Esophagus mucosa (tissue), 1 donor: ENCODE data around the gene CNTFR. TPM values are rescaled to one million over a fixed set of nuclear protein-coding genes. Genes with fewer than 3 reads are reported as not detected.

Source experiments
- ATAC-seq: fragments of 200-7000 bp; cut with Tn5 transposase; one replicate; pipeline ENCODE4 v1.9.1; 2020
- total RNA-seq: library from RNA; stranded (reverse); gene quantifications from one replicate; pipeline ENCODE4 v1.2.4, GENCODE V29; 2023
- donor health status: DM: yes; HTN: yes; CAD: no.

The CNTFR gene
- total RNA-seq, 1 donor from 2014 or later = not detected

DNA sequence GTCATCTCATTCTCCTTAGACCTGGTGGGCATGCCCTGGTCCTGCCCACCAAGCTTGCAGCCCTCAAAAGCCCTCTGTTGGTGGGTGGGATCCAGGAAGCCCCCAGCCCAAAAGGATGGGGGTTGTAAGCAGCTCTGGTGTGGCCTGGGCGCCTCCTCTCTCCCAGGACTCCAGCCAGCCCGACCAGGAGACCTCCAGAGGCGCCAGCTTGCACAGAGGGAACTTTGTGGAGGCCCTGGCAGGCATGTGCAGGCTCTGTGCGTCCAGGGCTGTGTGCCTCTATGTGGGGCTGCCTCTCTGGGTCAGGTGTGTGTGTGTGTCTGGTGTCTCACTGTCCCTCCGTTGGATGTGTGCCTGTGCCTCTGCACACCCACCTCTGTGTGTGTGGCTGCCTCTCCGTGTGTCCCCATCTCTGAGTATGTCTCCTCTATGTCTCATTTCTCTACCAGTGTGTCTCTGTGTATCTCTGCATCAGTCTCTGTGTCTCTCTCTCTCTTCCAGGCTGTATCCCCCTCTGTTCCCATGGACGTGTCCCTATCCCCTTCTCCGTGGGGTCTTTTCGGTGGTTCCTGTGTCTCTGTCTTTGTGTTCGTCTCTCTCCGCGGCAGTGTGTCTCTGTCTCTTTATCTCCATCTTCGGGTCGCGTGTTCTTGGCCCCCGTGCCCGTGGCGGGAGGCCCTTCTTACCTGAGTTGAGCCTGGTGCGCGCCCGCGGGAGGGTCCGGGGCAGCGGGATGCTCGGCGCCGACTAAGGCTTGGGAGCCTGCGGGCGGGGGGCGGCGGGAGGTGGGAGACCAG lies 67.2 kb downstream of the CNTFR start:
- no peak for ATAC-seq

DNA sequence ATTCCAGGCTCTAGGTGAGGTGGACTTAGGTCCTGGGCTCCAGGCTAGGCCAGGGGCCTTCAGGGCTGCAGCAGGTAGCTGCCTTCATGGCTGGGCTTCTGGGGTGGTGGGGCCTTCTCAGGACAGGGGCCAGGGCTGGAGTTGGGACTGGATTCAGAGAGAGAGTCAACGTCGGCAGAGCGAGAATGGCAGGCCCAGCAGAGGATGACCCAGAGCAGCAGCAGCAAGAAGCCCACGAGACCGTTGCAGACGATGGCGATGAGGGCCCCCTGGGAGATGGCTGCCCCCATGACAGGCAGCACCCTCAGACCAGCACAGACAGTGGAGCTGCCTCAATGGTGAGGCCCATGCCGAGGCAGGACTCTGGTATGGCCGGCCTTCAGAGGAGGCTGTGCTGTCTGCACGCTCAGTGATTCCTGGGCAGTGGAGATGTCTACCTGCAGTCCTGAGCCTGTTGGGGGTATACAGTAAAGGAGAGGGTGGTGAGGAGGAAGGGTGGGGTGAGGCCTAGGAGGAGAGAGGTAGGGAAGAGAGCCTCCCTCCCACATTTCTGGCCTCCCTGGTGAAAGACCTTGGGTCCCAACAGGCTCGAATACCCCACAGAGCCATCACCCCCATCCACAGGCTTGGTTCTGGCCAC lies 68.0 kb downstream of the CNTFR start:
- no peak for ATAC-seq

DNA sequence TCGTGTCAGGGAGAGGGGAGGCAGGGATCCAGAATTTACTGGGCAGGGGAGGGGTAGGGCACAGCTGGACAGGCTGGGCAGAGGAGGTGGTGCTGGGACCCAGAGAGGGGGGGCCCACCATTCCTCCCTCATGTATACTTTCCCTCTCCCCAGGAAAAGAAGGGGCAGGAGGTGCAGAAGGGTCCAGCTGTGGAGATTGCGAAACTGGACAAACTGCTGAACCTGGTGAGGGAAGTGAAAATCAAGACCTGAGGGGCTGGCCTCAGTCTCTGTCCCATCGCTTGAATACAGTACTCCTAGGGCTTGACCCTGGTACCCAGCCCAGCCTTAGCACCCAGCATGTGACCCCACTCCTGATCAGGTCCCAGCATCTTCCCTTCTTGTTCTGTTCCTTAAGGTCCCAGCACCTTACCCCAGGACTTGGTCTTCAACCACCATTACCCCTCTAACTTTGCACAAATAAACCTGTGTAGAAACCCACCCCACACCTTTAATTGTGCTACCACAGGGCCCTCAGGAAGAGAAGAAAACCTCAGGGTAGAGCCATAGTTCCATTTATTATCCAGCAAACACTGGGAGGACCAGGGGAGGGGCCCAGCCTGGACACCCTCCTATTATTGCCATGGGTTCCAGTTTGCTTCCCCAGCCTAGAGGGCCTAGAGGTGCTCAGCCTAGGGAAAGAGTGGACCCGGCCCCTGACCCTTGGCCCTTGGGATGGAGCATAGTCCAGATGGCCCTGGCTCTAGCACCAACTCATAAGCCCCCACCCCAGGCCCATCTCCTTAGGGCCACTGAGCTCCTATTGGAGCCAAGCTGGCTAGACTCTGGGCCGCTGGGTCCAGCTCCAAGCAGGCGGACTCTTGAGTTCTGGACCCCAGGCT lies 68.8 kb downstream of the CNTFR start:
- ATAC-seq = no peak

DNA sequence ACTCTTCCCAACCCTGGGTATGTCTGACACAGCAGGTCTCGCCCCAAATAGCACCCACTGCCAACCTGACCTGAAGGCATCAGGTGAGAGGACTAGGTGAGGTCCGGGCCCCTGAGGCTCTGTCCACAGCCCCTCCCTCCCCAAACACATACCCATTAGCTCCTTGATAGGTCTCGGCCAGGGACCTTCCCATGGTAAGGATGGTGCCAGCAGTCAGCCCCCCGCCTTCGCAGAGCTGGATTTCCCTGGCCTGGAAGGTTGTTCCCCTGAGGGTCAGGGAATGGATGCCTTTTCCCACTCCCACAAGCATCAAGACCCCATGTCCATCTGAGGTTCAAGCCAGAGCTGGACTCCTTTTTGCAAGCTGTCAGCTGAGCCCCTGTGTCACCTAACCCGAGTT lies 69.4 kb downstream of the CNTFR start:
- no peak for ATAC-seq

DNA sequence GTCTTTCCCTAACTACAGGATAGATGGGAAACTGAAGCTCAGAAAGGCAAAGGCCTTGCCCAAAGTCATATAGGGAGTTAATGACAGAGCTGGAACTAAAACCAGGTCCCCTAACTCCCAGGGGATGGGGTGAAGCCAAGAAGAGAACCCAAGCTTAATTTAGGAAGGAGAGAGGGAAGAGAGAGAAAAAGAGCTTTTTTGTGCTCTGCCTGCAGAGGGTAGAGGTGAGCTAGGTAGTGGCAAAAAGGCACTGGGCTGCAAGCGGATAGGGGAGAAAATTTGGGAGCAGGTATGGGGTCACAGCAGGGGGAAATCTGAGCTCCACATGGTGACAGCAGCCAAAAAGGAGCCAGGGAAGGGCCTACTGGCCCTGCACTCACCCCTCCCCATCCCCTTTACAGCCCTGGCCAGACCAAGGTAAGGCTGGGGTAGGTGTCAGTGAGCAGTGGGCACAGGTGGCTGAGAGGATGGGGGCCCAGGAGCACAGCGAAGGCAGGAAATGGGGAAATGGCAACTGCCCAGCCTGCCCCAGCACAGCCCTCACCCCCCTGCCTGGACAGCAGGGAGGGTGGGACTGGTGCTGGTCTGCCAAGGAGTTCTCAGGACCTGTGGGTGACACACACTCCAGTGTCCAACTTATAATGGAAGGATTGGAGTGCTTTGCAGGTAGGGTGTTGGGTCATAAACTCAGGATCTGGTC lies 70.1 kb downstream of the CNTFR start:
- no peak for ATAC-seq

DNA sequence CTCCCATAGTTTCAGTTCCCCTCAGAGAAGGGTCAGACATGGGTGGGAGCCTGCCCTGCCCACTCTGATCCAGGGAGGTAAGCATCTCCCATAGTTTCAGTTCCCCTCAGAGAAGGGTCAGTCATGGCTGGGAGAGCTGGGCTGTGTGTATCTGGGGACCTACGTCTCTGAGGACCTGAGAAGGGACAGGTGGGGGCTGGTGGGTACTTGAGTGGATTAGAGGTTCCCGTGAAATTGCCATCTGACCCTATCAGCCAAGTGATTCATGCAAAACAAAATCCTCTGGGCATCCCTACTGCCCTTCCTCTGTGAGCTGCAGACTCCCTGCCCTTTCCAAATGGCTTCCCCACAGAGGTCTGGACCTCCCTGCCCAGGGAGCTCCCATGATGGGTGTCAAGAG lies 70.6 kb downstream of the CNTFR start:
- no peak for ATAC-seq

DNA sequence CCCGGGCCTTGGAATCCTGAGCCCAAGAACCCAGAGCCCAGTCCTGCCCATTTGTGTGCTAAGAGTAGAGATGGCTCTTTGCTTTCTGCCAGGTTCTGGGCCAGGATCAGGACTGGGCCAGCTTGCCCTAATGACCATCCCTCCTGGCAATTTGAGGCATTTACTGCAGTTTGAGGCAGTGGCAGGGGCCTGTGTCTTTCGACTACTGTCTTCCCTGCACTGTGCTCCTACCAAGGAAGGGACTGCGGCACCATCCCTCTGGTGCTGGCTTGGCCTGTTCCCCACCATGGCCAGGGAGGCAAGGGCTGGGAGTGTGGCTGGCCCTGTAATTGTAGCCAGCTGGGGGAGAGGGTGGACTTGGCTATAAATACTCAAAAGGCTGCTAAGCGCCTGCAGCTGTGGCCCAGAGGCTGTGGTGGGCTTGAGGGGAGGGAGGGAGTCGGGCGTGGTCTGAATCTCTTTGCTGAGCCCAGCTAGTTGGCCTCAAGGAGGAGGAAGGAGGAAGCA lies 71.4 kb downstream of the CNTFR start:
- no peak for ATAC-seq

DNA sequence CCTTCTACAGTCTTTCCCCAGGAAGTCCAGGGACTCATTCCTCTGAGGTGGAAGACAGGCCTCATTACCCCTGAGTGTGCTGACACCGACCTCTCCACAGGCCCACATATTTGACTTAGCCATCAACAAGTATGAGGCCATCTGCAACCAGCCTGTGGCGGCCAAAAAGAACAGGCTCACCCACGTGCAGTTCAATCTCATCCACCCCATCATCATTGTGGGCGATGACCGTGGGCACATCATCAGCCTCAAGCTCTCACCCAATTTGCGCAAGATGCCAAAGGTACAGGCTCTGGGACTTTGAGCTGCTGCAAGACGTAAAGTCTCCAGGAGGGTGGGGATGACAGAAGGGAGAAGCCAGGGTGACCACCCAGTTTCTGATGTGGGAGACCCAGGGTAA lies 72.3 kb downstream of the CNTFR start:
- no peak for ATAC-seq

DNA sequence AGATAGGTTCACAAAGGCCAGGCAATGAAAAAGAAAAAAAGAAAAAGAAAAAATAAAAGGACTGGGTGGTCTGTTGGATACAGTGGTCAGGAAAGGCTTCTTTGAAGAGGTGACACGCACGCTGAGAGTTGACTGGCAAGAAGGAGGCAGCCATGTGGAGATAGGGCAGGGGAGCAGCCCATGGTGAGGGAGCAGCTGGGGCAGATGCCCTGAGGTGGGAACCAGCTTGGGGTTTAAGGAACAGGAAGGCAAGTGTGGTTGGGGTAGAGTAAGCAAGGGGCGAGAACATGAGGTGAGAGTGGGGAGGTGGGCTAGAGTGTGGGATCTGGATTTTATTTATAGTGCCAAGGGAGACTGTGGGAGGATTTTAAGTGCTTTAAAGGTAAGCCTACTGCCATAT lies 73.6 kb downstream of the CNTFR start:
- no peak for ATAC-seq

DNA sequence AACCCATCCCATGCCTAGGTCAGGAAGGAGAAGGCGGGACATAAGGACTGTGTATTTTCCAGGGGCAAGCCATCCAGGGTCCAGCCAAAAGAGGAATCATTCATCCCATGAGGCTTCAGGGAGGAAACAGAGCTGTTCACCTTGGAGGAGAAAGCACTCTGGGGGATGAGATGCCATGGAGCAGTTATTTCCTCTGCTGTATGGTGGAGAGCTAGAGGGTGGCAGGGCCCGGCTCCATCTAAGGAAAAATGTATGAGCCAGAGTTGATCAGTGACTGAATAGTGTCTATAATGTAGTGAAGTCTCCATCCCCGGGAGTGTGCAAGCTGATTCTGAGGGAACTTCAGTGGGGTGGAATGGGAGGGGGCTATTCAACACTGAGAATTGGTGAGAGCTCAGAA lies 74.7 kb downstream of the CNTFR start:
- ATAC-seq = no peak

DNA sequence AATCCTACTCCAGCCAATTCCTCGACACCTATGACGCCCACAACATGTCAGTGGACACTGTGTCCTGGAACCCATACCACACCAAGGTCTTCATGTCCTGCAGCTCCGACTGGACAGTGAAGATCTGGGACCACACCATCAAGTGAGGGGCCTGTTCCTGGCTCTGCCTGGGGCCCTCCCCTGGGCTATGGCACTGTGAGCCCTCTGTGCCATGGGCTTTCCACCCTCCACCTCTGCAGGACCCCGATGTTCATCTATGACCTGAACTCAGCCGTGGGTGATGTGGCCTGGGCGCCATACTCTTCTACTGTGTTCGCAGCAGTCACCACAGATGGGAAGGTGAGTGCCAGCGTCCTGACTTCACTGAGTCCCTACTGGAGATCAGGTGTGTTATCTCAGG lies 75.1 kb downstream of the CNTFR start:
- no peak for ATAC-seq

DNA sequence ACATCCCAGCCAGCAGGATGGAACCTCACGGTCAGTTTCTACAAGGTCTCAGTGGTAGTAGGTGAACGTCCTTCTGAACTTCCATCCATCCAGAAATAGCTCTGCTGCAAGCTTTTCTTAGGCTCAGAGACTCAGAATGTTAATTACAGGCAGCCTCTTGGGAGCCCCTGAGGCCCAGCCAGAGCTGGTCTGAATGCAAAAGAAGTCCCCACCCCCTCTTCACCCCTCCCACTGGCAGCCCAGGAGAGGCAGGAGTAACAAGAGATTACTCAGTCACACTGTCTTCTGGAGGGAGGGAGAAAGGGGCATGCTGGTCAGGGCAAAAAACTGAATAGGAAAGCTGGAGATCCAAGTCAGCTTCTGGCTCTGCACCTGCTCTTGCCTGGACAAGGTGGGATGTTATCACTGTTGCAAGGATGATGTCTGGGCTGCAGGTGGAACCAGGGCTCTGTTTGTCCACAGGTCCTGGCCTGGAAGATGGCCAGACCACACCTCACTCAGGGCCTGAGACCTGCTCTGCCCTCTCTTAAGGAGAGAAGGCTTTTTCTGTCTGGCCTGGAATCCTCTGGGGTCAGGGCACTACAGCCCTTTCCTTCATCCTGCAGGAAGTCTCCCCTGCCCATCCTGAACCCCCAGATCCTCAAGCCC lies 75.8 kb downstream of the CNTFR start:
- no peak for ATAC-seq

DNA sequence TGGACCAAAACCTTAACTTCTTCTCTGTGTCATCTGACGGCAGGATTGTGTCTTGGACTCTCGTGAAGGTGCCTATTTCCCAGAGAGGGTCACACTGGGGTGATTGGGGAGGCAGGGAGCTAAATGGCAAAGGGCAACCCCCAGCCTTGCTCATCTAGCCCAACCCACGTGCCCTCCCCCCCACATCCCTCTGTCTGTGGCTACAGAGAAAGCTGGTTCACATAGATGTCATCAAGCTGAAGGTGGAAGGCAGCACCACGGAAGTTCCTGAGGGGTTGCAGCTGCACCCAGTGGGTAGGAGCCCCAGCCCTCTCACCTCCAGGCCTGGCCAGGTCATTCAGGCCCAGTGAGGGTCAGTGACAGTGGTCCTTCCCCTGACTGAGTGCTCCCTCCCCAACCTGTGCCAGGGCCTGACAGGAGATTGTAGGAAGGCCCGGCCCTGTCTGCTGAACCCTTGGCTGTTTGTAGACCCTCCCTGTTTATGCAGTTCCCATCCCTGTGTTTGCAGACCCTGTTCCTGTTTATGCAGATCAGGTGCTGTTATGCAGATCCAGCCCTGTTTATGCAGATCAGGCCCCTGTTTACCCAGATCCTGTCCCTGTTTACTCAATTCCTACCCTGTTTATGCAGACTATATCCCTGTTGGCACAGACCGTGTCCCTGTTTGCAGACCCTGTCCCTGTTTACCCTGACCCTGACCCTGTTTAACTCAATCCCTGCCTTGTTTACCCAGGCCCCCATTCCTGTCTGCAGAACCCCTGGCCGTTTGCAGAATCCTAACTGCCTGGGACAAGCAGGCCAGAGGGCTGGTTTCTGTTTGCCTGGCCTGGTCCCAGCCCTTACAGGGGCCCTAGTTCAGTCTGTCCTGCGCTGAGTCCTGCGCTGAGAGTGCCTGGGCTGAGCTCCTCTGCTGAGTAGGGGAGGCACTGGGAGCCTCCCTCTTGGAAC lies 77.1 kb downstream of the CNTFR start:
- ATAC-seq = no peak

DNA sequence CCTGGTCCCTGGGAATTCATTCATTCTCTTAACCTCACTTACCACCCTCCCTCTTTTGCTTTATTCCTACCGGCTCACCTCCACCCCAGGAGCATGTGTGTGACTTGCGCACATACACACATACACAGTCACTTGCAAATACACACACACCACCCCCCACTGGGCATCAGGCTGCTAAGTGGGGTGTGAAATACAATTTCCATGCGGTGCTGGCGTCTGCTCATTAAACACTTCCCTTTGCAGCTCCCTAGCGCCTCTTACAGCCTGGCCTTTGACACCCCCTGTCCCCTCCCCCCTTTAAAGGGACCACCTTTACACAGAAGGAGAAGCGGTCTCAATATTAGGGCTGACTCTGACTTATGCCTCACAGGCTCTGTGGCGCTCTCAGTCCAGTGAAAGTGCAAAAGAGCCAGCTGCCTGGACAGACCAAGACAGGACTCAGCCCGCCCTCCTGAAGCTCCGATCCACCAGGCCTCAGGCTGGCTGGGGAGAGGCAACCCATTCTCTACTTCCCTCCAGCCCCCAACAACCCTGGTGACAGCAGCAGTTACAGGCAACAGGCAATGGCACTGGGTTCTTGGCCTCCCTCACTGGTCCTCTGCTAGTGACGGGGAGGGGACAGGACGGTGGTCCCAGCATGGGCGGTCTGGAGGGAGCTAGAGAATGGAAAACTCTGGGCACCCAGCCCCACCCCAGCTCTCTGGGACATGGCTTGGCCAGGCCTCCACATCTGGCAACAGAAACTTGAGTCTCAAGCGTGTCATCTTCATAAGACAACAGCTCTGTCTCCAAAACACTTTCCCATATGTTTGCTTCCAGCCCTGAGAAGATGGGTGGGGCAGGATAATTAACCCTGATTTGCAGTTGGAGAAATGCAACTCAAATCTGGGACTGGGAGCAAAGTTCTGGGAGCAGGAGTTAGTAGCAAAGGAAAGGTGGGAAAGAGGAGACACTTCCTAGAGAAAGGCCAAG lies 78.7 kb downstream of the CNTFR start:
- ATAC-seq = no peak

DNA sequence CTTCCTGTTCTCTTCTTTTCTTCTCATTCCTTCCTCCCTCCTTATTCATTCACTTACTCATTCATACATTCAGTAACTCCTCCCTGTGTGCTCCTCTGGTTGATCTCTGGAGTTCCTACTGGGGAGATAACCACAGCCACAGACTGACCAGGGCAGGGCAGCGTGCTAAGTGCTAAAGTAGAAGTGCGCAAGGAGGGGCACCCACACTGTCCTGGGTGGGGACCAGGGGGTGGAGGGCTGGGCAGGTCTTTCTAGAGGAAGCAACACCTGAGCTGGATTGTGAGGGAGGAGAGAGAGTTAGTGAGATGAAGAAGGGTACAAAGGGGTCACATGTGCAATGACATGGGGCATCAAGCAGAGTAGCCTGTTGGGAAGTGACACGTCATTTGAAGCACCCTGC lies 80.6 kb downstream of the CNTFR start:
- no peak for ATAC-seq

DNA sequence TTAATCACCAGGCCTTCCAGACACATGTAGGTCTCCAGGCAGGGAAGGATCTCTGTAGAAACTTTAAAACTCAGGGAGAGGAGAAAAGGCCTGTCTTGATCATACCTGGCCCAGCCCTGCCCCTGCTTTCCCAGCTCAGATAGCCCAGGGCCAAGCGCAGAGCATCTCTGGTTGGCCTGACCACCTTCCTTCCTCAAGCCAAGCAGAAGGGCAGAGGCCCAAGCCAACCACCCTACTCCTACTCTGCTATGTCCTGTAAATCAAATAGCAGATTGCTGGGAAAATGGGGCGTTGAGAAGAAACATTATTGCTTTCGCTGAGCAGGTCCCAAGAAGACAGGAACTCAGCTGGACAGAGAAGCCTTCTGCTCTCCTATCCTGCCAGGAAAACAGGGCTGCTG lies 81.1 kb downstream of the CNTFR start:
- no peak for ATAC-seq

DNA sequence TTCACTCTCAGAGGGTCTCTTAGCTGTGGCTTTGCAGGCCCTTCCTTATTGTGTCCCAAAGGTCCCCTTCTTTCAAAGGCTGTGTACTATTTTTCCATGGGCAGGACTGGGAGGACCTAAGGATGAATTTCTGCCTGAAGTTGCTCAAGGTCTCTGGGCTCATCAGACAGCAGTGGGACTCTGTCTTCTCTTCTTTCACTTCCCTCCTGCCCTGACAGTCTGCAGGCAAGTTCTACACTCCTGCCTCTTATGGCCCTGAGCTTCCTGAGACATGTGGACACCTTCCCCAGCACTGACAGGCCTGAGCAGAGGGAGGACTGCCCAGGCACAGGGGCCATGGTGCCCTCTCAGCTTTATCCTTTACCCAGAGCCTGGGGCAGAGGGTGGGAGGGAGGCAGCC lies 81.6 kb downstream of the CNTFR start:
- no peak for ATAC-seq

DNA sequence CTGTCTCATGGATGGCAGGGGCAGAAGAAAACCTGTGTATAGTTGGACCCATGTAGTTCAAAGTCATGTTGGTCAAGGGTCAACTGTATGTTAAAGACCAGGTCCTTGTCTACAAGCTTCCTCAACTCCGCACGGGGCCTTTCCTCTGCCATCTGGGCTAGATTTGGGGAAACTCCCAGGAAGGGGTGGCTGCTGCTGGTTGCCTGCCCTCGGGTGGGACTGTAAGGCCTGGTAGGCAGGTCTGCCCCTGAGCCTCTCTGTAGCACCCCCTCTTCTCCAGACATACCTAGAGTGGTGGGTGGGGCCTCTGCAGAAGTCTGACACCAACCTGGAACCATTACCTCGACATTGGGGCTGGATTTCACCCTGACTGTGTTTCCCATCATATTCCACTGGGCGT lies 82.0 kb downstream of the CNTFR start:
- ATAC-seq = no peak

DNA sequence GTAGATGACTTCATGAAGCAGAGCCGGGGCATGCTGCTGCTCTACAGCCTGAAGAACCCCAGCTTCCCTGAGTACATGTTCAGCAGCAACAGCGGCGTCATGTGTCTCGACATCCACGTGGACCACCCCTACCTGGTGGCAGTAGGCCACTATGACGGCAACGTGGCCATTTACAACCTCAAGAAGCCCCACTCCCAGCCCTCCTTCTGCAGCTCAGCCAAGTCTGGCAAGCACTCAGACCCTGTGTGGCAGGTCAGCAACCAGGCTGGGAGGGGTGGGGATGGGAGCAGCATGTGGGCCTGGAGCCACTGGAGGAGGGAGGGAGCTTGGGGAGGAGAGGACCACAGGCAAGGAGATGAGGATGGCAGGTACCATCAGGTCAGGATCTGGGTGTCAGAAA lies 82.9 kb downstream of the CNTFR start:
- ATAC-seq = no peak
